ENCODE data around the gene STARD5.

DNA sequence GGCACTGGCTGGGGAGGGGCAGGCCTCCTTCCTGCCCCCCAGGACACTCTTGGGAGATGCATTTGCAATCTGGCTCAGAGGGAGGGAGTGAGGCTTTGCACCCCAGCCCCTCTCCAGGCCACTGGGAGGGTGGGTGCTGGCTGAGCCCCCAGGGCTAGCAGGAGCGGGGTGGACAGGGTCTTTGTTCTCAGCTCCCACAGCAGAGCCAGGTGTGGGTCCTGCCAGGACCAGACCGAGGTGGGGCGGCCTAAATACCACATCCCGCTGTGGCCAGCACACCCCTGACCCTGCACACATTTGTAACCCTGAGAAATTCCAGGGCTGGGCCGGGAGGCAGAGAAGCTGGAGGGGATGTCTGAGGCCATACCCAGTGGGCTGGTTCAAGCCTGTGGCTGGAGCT is 41.0 kb downstream of the STARD5 start:
- TF ChIP-seq, protein P1, sequence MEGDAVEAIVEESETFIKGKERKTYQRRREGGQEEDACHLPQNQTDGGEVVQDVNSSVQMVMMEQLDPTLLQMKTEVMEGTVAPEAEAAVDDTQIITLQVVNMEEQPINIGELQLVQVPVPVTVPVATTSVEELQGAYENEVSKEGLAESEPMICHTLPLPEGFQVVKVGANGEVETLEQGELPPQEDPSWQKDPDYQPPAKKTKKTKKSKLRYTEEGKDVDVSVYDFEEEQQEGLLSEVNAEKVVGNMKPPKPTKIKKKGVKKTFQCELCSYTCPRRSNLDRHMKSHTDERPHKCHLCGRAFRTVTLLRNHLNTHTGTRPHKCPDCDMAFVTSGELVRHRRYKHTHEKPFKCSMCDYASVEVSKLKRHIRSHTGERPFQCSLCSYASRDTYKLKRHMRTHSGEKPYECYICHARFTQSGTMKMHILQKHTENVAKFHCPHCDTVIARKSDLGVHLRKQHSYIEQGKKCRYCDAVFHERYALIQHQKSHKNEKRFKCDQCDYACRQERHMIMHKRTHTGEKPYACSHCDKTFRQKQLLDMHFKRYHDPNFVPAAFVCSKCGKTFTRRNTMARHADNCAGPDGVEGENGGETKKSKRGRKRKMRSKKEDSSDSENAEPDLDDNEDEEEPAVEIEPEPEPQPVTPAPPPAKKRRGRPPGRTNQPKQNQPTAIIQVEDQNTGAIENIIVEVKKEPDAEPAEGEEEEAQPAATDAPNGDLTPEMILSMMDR (conservative IDR thresholded peaks at IDR 0.05; ENCODE audit: low read length): no peak
- TF ChIP-seq EZH2phosphoT487 (IDR thresholded peaks at IDR 0.05; ENCODE audit: borderline replicate concordance): no peak
